HepG2 (cell line): ENCODE data around the gene TEDC1. TPM values are rescaled to one million over a fixed set of nuclear protein-coding genes. Genes with fewer than 3 reads are reported as not detected.
A peak's percentile ranks its signal among the peaks of the same experiment; 100 is the strongest.

ENCODE experiments used
- ARID5B ChIP-seq: IDR thresholded peaks from 2 replicates; pipeline ENCODE4 v1.4.0; 2020; ENCODE audit warnings: mild to moderate bottlenecking, missing genetic modification reagents
- E2F2 ChIP-seq: sonication (generic); formaldehyde crosslinking; IDR thresholded peaks from 2 replicates; pipeline ENCODE4 v1.4.0; 2020; ENCODE audit warnings: missing genetic modification reagents, borderline replicate concordance
- ETV6 ChIP-seq: sonication (generic); formaldehyde crosslinking; conservative IDR thresholded peaks from 2 replicates; pipeline ENCODE4 v1.4.0; 2020; ENCODE audit warnings: missing genetic modification reagents
- KDM1A ChIP-seq: IDR thresholded peaks from 2 replicates; pipeline ENCODE4 v1.6.1; 2016; ENCODE audit warnings: missing compliant biosample characterization
- MAX ChIP-seq: IDR thresholded peaks from 2 replicates; pipeline ENCODE4 v1.6.1; 2012; ENCODE audit warnings: inconsistent platforms
- NFATC3 ChIP-seq: sonication (generic); formaldehyde crosslinking; IDR thresholded peaks from 2 replicates; pipeline ENCODE4 v1.5.1; 2020; ENCODE audit warnings: mild to moderate bottlenecking, missing genetic modification reagents
- PREB ChIP-seq: sonication (generic); formaldehyde crosslinking; IDR thresholded peaks from 2 replicates; pipeline ENCODE4 v1.4.0; 2020; ENCODE audit warnings: missing genetic modification reagents
- RARA ChIP-seq: IDR thresholded peaks from 2 replicates; pipeline ENCODE4 v1.6.1; 2016; ENCODE audit warnings: missing genetic modification reagents, missing compliant biosample characterization
- SP4 ChIP-seq: sonication (generic); formaldehyde crosslinking; IDR thresholded peaks from 2 replicates; pipeline ENCODE4 v1.8.1; 2023; ENCODE audit warnings: mild to moderate bottlenecking, missing genetic modification reagents
- THAP7 ChIP-seq: sonication (generic); formaldehyde crosslinking; IDR thresholded peaks from 2 replicates; pipeline ENCODE4 v1.8.1; 2023; ENCODE audit warnings: mild to moderate bottlenecking, missing genetic modification reagents
- ZBTB39 ChIP-seq: sonication (generic); formaldehyde crosslinking; IDR thresholded peaks from 2 replicates; pipeline ENCODE4 v1.5.0; 2020; ENCODE audit warnings: missing genetic modification reagents
- ZNF10 ChIP-seq: sonication (generic); formaldehyde crosslinking; IDR thresholded peaks from 2 replicates; pipeline ENCODE4 v1.4.0; 2020; ENCODE audit warnings: mild to moderate bottlenecking, low read depth, missing genetic modification reagents, borderline replicate concordance
- ZNF138 ChIP-seq: sonication (generic); formaldehyde crosslinking; IDR thresholded peaks from 2 replicates; pipeline ENCODE4 v1.5.0; 2020; ENCODE audit warnings: mild to moderate bottlenecking, low read depth, missing genetic modification reagents
- ZNF143 ChIP-seq: sonication (generic); formaldehyde crosslinking; IDR thresholded peaks from 2 replicates; pipeline ENCODE4 v1.4.0; 2020; ENCODE audit warnings: missing genetic modification reagents
- ZNF160 ChIP-seq: sonication (generic); formaldehyde crosslinking; IDR thresholded peaks from 2 replicates; pipeline ENCODE4 v1.8.0; 2022; ENCODE audit warnings: mild to moderate bottlenecking, inconsistent platforms, missing genetic modification reagents
- ZNF207 ChIP-seq: fragments of 450-650 bp; IDR thresholded peaks from 2 replicates; pipeline ENCODE4 v1.6.1; 2016; ENCODE audit warnings: antibody characterized with exemption, borderline replicate concordance
- ZNF343 ChIP-seq: sonication (generic); formaldehyde crosslinking; IDR thresholded peaks from 2 replicates; pipeline ENCODE4 v1.4.0; 2020; ENCODE audit warnings: mild to moderate bottlenecking, missing genetic modification reagents
- ZNF724P ChIP-seq: sonication (generic); formaldehyde crosslinking; IDR thresholded peaks from 2 replicates; pipeline ENCODE4 v1.8.0; 2022; ENCODE audit warnings: missing genetic modification reagents, borderline replicate concordance
- ZNF879 ChIP-seq: sonication (generic); formaldehyde crosslinking; IDR thresholded peaks from 2 replicates; pipeline ENCODE4 v1.8.1; 2023; ENCODE audit warnings: missing genetic modification reagents
- polyA plus RNA-seq, 8 experiments: library from polyadenylated mRNA; depleted of rRNA in 3 of 8; stranded (reverse) in 7 of 8; unstranded in 1 of 8; fragments of >200 nt; fragmentation: Illumina TruSeq in 4 of 8; extraction: Trizol in 4 of 8; gene quantifications; 2 replicates each; pipeline versions ENCODE4 v1.2.1 to v1.2.3, GENCODE V29; 2011 to 2016; ENCODE audit warnings: low read depth in 4 of 8, missing spikeins in 1 of 8, mixed read lengths in 1 of 8; ENCODE audit not compliant: insufficient read depth in 1 of 8
- total RNA-seq, 5 experiments: library from RNA; depleted of rRNA; stranded (reverse); fragments of >200 nt; fragmentation: Illumina TruSeq; extraction: Trizol; gene quantifications; 2 replicates each; pipeline ENCODE4 v1.2.3, GENCODE V29; 2016; ENCODE audit warnings: low read depth in 1 of 5

Gene TEDC1
- total and polyA plus RNA-seq, 2 of the 13 experiments (the other 11 are each of a cell fraction or from before 2014, with no cell fraction given), result 5.7 to 27.4 TPM

- TF ChIP-seq ARID5B (CRISPR knock-in tag) (peak; percentile 50), ZNF724P (CRISPR knock-in tag) (peak; percentile 57; the same call in 1 of the 2 replicates), KDM1A (CRISPR knock-in tag) (no peak), ETV6 (CRISPR knock-in tag) (0 out of 2 replicates have a peak, but pooled peaks have one; percentile 27), ZNF10 (no peak), MAX (peak; percentile 78), ZNF138 (no peak), E2F2 (CRISPR knock-in tag) (no peak), ZNF879 (CRISPR knock-in tag) (0 out of 2 replicates have a peak, but pooled peaks have one; percentile 83), THAP7 (CRISPR knock-in tag) (0 out of 2 replicates have a peak, but pooled peaks have one; percentile 60), ZNF343 (no peak), ZNF160 (CRISPR knock-in tag) (no peak), NFATC3 (no peak), RARA (CRISPR knock-in tag) (0 out of 2 replicates have a peak, but pooled peaks have one; percentile 5), ZBTB39 (CRISPR knock-in tag) (no peak), ZNF143 (0 out of 2 replicates have a peak, but pooled peaks have one; percentile 11), PREB (CRISPR knock-in tag) (no peak), ZNF207 (no peak), SP4 (0 out of 2 replicates have a peak, but pooled peaks have one; percentile 51)
These were observed 37.0 kb downstream of the TEDC1 start (continued) for GRCh38 chr14:105527826-105528585.
